ENCODE data around the gene SART3. TPM values are rescaled to one million over a fixed set of nuclear protein-coding genes. Genes with fewer than 3 reads are reported as not detected.

The SART3 gene
- 10 to 100 TPM; 24.5 to 25.3 TPM for total RNA-seq
- long read RNA-seq, full-length matches to known transcripts: 5 of 22 reads
- long read RNA-seq, partial matches to known transcripts: 15 of 22 reads
- long read RNA-seq, other reads (novel, unspliced or antisense): 2 of 22 reads

- DNase-seq: peak; percentile 86
- intact Hi-C loops (cut with DNase I): loop anchor here (5.0 to 10.0 kb wide), 3 partner anchors 294 to 534 kb away; partner anchors contain the start of genes ALKBH2 (in 2 of the 2), SSH1 (in 1 of the 2) and UNG (in 1 of the 2)
- peak; percentile 71 to 72 for ATAC-seq
Observed at GRCh38 chr12:108560752-108561719, at the start of gene SART3. SART3 (minus strand) TSS chr12:108561173; CDS start chr12:108561154, 19 bp downstream.

GRCh38 chr12:108610336-108610815 is 49.4 kb upstream of the SART3 start:
- intact Hi-C loops (cut with DNase I): no loop called here
- no peak for ATAC-seq
- DNase-seq: no peak

- intact Hi-C loops (cut with DNase I): no loop called here
- ATAC-seq: peak; percentile 78 to 83
- DNase-seq: peak; percentile 68
Observed at GRCh38 chr12:108609537-108610335, 48.8 kb upstream of the SART3 start.

- ATAC-seq (no peak), DNase-seq (no peak)
- intact Hi-C loops (cut with DNase I): no loop called here
Observed at GRCh38 chr12:108608616-108609015, 47.6 kb upstream of the SART3 start.

GRCh38 chr12:108607981-108608600 is 47.1 kb upstream of the SART3 start:
- intact Hi-C loops (cut with DNase I): no loop called here

GRCh38 chr12:108606492-108606891 is 45.5 kb upstream of the SART3 start:
- DNase-seq (no peak), ATAC-seq (no peak)
- intact Hi-C loops (cut with DNase I): no loop called here

More at GRCh38 chr12:108607981-108608600, 47.1 kb upstream of the SART3 start:
- no peak for DNase-seq
- no peak for ATAC-seq

GRCh38 chr12:108605690-108606406 is 44.9 kb upstream of the SART3 start:
- intact Hi-C loops (cut with DNase I): no loop called here
- ATAC-seq (no peak), DNase-seq (no peak)

GRCh38 chr12:108605000-108605689 is 44.2 kb upstream of the SART3 start:
- intact Hi-C loops (cut with DNase I): no loop called here
- no peak for ATAC-seq

GRCh38 chr12:108604208-108604941 is 43.4 kb upstream of the SART3 start:
- intact Hi-C loops (cut with DNase I): no loop called here
- no peak for ATAC-seq
- no peak for DNase-seq

More at GRCh38 chr12:108605000-108605689, 44.2 kb upstream of the SART3 start:
- no peak for DNase-seq

GRCh38 chr12:108603743-108604142 is 42.8 kb upstream of the SART3 start:
- no peak for DNase-seq
- no peak for ATAC-seq
- intact Hi-C loops (cut with DNase I): no loop called here

GRCh38 chr12:108602976-108603704 is 42.2 kb upstream of the SART3 start:
- ATAC-seq (no peak), DNase-seq (no peak)
- intact Hi-C loops (cut with DNase I): no loop called here

- intact Hi-C loops (cut with DNase I): no loop called here
- DNase-seq: no peak
- no peak for ATAC-seq
Observed at GRCh38 chr12:108602209-108602705, 41.3 kb upstream of the SART3 start.

GRCh38 chr12:108600702-108601007 is 39.7 kb upstream of the SART3 start:
- no peak for ATAC-seq
- DNase-seq: no peak
- intact Hi-C loops (cut with DNase I): no loop called here

- ATAC-seq (no peak), DNase-seq (no peak)
- intact Hi-C loops (cut with DNase I): no loop called here
Observed at GRCh38 chr12:108599948-108600701, 39.2 kb upstream of the SART3 start.

GRCh38 chr12:108599541-108599940 is 38.6 kb upstream of the SART3 start:
- DNase-seq: no peak
- ATAC-seq: no peak
- intact Hi-C loops (cut with DNase I): no loop called here
